ENCODE data around the gene CYB5A.

The CYB5A gene

DNA sequence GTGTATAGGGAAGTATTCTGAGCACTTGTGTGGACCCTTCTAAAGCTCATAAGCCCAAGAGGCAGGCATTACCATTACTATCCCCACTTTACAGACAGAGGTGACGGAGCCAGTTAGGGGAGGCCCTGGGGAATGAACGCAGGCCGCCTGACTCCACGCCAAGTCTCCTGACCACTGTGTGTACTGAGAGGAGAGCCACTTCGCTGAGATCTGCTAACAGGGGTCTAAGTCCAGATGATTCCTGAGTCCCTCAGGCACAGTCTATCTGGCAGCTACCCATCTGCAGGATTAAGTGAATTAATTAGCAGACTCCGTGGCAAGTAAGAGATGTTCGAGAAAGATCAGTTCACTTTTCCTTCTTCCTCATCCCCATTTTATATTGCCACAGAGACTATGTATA, 13.7 kb downstream of the CYB5A start:
- Histone ChIP-seq H3K4me3 (ENCODE audit: insufficient read depth, low read depth, low read length) (no peak overlapping the region), H3K4me1 (ENCODE audit: control insufficient read depth, insufficient read depth, low read length) (peaks cover 20% of the 10 kb centered on the region), H3K36me3 (ENCODE audit: control insufficient read depth, insufficient read depth, low read length) (no peaks in the 10 kb centered on the region), H3K27me3 (ENCODE audit: control insufficient read depth, insufficient read depth, low read length, poor library complexity, severe bottlenecking) (no peaks in the 10 kb centered on the region), H3K27ac (ENCODE audit: insufficient read depth, low read depth, low read length, poor library complexity, severe bottlenecking) (no peak overlapping the region), H3K9me3 (ENCODE audit: control insufficient read depth, low read length) (no peaks in the 10 kb centered on the region)
- 94 to 97% methylated on average over 7 of the region's 7 CpGs for WGBS, 2 experiments

DNA sequence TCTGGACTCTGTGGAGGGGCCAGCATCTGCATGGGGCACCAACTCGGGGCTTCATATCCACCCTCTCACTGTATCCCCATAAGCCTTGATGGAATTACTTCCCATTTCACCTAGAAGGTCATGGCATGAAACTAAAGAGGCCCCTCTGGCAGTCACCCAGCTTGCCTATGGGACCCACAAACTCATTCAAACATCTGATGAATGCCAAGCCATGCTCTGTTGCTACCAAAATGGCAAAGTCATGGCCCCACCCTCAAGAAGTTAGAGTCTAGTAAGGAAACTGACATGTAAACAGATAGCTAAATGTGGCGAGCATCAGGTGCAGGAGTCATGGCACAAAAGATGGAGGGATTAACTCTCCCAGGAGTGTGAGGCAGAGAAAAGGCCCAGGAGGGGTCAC, 14.5 kb downstream of the CYB5A start:
- H3K4me3 ChIP-seq (ENCODE audit: insufficient read depth, low read depth, low read length) = no peak overlapping the region
- H3K4me1 ChIP-seq (ENCODE audit: control insufficient read depth, insufficient read depth, low read length) = peaks cover 15% of the 10 kb centered on the region
- H3K36me3 ChIP-seq (ENCODE audit: control insufficient read depth, insufficient read depth, low read length) = no peaks in the 10 kb centered on the region
- WGBS, 2 experiments = 89 to 94% methylated on average over 2 of the region's 2 CpGs
- no peaks in the 10 kb centered on the region for H3K9me3 ChIP-seq (ENCODE audit: control insufficient read depth, low read length)
- H3K27ac ChIP-seq (ENCODE audit: insufficient read depth, low read depth, low read length, poor library complexity, severe bottlenecking) = no peak overlapping the region
- H3K27me3 ChIP-seq (ENCODE audit: control insufficient read depth, insufficient read depth, low read length, poor library complexity, severe bottlenecking) = no peaks in the 10 kb centered on the region

GRCh38 chr18:74276609-74277008, 15.2 kb downstream of the CYB5A start:
- H3K27ac ChIP-seq (ENCODE audit: insufficient read depth, low read depth, low read length, poor library complexity, severe bottlenecking) = no peak overlapping the region
- no peaks in the 10 kb centered on the region for H3K9me3 ChIP-seq (ENCODE audit: control insufficient read depth, low read length)
- H3K4me3 ChIP-seq (ENCODE audit: insufficient read depth, low read depth, low read length) = no peak overlapping the region
- H3K36me3 ChIP-seq (ENCODE audit: control insufficient read depth, insufficient read depth, low read length) = no peaks in the 10 kb centered on the region
- no peaks in the 10 kb centered on the region for H3K27me3 ChIP-seq (ENCODE audit: control insufficient read depth, insufficient read depth, low read length, poor library complexity, severe bottlenecking)
- H3K4me1 ChIP-seq (ENCODE audit: control insufficient read depth, insufficient read depth, low read length) = peaks cover 10% of the 10 kb centered on the region
- WGBS, 2 experiments = 93 to 96% methylated on average over 10 of the region's 10 CpGs

DNA sequence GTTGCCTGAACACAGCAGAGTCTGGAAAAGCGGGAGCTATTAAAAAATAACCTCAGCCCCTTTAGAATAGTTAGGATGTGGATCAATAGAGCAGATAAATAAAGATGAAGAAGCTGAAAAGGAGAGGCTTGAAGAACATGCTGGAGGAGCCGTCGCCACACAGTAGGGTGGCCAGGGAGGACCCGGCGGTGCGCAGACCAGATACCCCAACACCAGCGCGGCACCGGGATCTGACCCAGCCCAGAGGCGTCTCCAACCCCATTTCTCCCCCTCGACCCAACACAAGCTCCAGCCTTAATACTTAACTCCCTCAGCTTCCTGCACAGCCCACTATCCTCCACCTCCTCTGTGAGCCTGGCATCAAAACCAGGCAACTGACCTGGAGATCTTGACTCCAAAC, 16.0 kb downstream of the CYB5A start:
- H3K36me3 ChIP-seq (ENCODE audit: control insufficient read depth, insufficient read depth, low read length) = no peaks in the 10 kb centered on the region
- H3K27me3 ChIP-seq (ENCODE audit: control insufficient read depth, insufficient read depth, low read length, poor library complexity, severe bottlenecking) = no peaks in the 10 kb centered on the region
- no peaks in the 10 kb centered on the region for H3K9me3 ChIP-seq (ENCODE audit: control insufficient read depth, low read length)
- H3K4me3 ChIP-seq (ENCODE audit: insufficient read depth, low read depth, low read length) = no peak overlapping the region
- WGBS, 2 experiments = 92 to 94% methylated on average over 11 of the region's 11 CpGs
- no peak overlapping the region for H3K27ac ChIP-seq (ENCODE audit: insufficient read depth, low read depth, low read length, poor library complexity, severe bottlenecking)
- H3K4me1 ChIP-seq (ENCODE audit: control insufficient read depth, insufficient read depth, low read length) = peaks cover 1% of the 10 kb centered on the region

DNA sequence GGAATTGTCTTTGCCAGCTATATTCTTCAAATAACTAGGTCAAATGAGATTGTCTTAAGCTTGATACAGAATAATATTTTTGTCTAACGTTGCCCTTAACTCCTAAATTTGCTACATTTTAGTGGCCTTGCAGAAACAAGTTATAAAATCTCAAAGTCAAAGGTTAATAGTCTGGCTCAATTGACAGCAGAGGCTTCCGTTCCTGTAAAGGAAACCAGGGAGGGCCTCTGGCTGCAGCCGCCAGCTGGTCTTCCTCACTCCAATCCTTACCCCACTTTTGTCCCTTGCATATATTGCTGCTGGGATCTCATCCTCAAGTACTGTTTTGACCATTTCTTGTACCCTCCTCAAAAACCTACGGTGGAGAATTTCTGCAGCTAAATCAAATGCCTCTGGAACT, 17.1 kb downstream of the CYB5A start:
- no peaks in the 10 kb centered on the region for H3K27me3 ChIP-seq (ENCODE audit: control insufficient read depth, insufficient read depth, low read length, poor library complexity, severe bottlenecking)
- no peak overlapping the region for H3K4me3 ChIP-seq (ENCODE audit: insufficient read depth, low read depth, low read length)
- 90 to 92% methylated on average over 4 of the region's 4 CpGs for WGBS, 2 experiments
- no peaks in the 10 kb centered on the region for H3K9me3 ChIP-seq (ENCODE audit: control insufficient read depth, low read length)
- H3K4me1 ChIP-seq (ENCODE audit: control insufficient read depth, insufficient read depth, low read length) = no peaks in the 10 kb centered on the region
- H3K36me3 ChIP-seq (ENCODE audit: control insufficient read depth, insufficient read depth, low read length) = no peaks in the 10 kb centered on the region
- H3K27ac ChIP-seq (ENCODE audit: insufficient read depth, low read depth, low read length, poor library complexity, severe bottlenecking) = no peak overlapping the region

DNA sequence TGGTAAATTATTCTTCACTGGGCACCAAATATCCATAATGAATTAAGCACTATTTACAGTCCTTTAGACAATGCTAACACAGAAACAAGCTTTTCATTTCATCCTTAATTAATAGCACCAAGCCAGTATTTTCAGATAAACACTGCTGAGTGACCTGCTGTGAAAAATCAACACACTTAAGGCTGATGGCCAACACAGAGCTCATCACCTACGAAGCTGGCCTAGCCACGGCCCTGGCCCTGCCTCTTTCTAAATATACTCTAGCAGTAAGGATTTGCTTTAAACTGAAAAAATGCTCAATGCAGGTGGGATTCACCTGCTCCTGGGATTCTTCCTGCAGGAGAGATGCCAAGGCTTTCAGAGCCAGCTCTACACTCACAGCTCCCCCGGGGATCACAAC, 18.4 kb downstream of the CYB5A start:
- Histone ChIP-seq H3K36me3 (ENCODE audit: control insufficient read depth, insufficient read depth, low read length) (no peaks in the 10 kb centered on the region), H3K9me3 (ENCODE audit: control insufficient read depth, low read length) (no peaks in the 10 kb centered on the region), H3K4me3 (ENCODE audit: insufficient read depth, low read depth, low read length) (no peak overlapping the region), H3K27me3 (ENCODE audit: control insufficient read depth, insufficient read depth, low read length, poor library complexity, severe bottlenecking) (no peaks in the 10 kb centered on the region), H3K27ac (ENCODE audit: insufficient read depth, low read depth, low read length, poor library complexity, severe bottlenecking) (no peak overlapping the region), H3K4me1 (ENCODE audit: control insufficient read depth, insufficient read depth, low read length) (no peaks in the 10 kb centered on the region)
- WGBS, 2 experiments = 88 to 93% methylated on average over 3 of the region's 3 CpGs

- Histone ChIP-seq H3K36me3 (ENCODE audit: control insufficient read depth, insufficient read depth, low read length) (no peaks in the 10 kb centered on the region), H3K27ac (ENCODE audit: insufficient read depth, low read depth, low read length, poor library complexity, severe bottlenecking) (no peak overlapping the region), H3K27me3 (ENCODE audit: control insufficient read depth, insufficient read depth, low read length, poor library complexity, severe bottlenecking) (no peaks in the 10 kb centered on the region), H3K4me1 (ENCODE audit: control insufficient read depth, insufficient read depth, low read length) (no peaks in the 10 kb centered on the region), H3K9me3 (ENCODE audit: control insufficient read depth, low read length) (no peaks in the 10 kb centered on the region), H3K4me3 (ENCODE audit: insufficient read depth, low read depth, low read length) (no peak overlapping the region)
- 93 to 97% methylated on average over 1 to 2 of the region's 3 CpGs for WGBS, 2 experiments
Measured at GRCh38 chr18:74271635-74272034, 20.1 kb downstream of the CYB5A start.

DNA sequence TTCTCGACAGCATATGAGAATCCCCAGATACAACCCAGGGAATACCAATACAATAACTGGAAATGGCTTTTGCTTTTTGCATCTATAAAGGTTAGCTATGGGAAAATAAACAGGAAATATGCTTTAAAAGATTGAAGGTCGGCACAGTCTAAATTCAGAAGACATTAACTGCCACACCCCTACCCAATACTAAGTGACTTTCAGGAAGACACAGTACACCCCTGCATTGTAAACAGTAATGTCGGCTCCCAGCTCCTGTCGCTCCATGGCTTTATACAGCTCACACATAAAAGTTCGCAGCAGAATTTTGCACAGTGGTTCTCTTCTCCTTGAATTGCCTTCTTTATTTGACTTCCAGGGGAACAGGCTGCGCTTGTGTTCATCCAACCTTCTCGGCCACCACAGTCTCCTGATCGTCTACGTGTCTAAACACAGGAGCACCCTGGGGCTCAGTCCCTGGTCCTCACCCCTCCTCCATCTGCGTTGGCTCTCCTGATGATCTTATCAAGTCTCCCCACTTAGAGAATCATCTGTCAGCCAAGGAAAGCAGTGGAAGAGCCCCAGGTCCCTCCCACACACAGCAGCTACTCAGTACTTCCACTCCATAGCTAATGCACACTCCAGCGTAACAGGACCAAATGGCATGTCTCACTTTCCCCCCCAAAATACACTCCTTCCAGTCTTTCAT, 22.7 kb downstream of the CYB5A start:
- Histone ChIP-seq H3K36me3 (ENCODE audit: control insufficient read depth, insufficient read depth, low read length) (no peaks in the 10 kb centered on the region), H3K4me1 (ENCODE audit: control insufficient read depth, insufficient read depth, low read length) (no peaks in the 10 kb centered on the region), H3K4me3 (ENCODE audit: insufficient read depth, low read depth, low read length) (no peak overlapping the region), H3K9me3 (ENCODE audit: control insufficient read depth, low read length) (no peaks in the 10 kb centered on the region), H3K27ac (ENCODE audit: insufficient read depth, low read depth, low read length, poor library complexity, severe bottlenecking) (no peak overlapping the region), H3K27me3 (ENCODE audit: control insufficient read depth, insufficient read depth, low read length, poor library complexity, severe bottlenecking) (no peaks in the 10 kb centered on the region)
- WGBS, 2 experiments = 82 to 83% methylated on average over 11 of the region's 11 CpGs

DNA sequence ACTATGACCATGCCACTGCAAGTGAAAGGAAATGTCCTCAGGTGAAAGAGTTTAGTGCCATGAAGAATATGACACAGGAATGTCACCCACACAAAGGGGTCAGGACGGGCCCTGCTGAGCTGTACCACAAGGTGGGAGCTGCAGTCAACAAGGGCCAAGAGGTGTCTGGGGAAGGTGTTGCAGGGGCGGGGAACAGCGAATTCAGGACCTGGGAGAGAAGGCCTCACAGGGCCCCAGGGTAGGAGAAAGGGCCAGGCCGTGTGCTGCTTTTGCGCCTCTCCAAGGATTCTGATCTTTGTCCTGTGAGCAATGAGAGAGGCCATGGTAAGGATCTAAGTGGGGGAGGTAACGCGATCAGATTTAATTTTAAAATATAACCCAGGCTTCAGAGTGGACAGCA, 23.6 kb downstream of the CYB5A start:
- H3K36me3 ChIP-seq (ENCODE audit: control insufficient read depth, insufficient read depth, low read length) = no peaks in the 10 kb centered on the region
- no peaks in the 10 kb centered on the region for H3K4me1 ChIP-seq (ENCODE audit: control insufficient read depth, insufficient read depth, low read length)
- no peaks in the 10 kb centered on the region for H3K27me3 ChIP-seq (ENCODE audit: control insufficient read depth, insufficient read depth, low read length, poor library complexity, severe bottlenecking)
- H3K4me3 ChIP-seq (ENCODE audit: insufficient read depth, low read depth, low read length) = no peak overlapping the region
- no peaks in the 10 kb centered on the region for H3K9me3 ChIP-seq (ENCODE audit: control insufficient read depth, low read length)
- 93 to 95% methylated on average over 7 of the region's 7 CpGs for WGBS, 2 experiments
- no peak overlapping the region for H3K27ac ChIP-seq (ENCODE audit: insufficient read depth, low read depth, low read length, poor library complexity, severe bottlenecking)

DNA sequence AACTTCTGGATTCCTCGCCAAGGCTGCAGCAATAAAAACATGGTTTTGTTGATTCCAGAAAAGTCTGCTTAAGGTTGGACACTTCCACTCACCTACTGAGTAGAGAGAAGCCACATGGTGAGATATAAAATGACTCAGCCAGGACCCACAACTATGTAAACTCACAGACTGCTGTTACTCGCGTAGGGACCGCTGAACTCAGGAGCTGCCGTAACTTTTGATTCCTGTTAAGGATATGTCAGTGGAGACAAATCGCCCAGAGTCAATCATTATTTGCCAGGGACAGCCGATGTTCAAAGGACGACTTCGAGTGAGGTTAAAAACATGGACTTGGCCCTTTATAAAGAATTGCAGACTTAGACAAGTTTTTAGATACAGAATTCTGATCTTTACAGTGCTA, 25.6 kb downstream of the CYB5A start:
- no peak overlapping the region for H3K4me3 ChIP-seq (ENCODE audit: insufficient read depth, low read depth, low read length)
- no peak overlapping the region for H3K27ac ChIP-seq (ENCODE audit: insufficient read depth, low read depth, low read length, poor library complexity, severe bottlenecking)
- 72 to 73% methylated on average over 9 of the region's 9 CpGs for WGBS, 2 experiments
- H3K36me3 ChIP-seq (ENCODE audit: control insufficient read depth, insufficient read depth, low read length) = no peaks in the 10 kb centered on the region
- H3K27me3 ChIP-seq (ENCODE audit: control insufficient read depth, insufficient read depth, low read length, poor library complexity, severe bottlenecking) = no peaks in the 10 kb centered on the region
- no peaks in the 10 kb centered on the region for H3K9me3 ChIP-seq (ENCODE audit: control insufficient read depth, low read length)
- no peaks in the 10 kb centered on the region for H3K4me1 ChIP-seq (ENCODE audit: control insufficient read depth, insufficient read depth, low read length)

Data from ectodermal cell (in vitro differentiated cells).